CD4-positive, alpha-beta T cell treated with Interleukin-10 for 1 hour (primary cell): ENCODE results near the gene S100A1.
A peak's percentile ranks its signal among the peaks of the same experiment; 100 is the strongest.
"Not testable (repeated sequence)": the region's sequence is repeated elsewhere in the genome, so short reads cannot be mapped to it uniquely, and the experiment has no call there.

Experiments
- DNase-seq: peaks from one replicate; pipeline ENCODE4 v3.0.0-alpha.2; 2020

S100A1 gene

GRCh38 chr1:153627715-153628626, at the start of gene S100A1:
S100A1 (plus strand) TSS chr1:153628434; CDS start chr1:153630522, 2,088 bp downstream.
- no peak for DNase-seq

- DNase-seq: no peak
These were observed 49.7 kb upstream of the S100A1 start for GRCh38 chr1:153578490-153578889.

GRCh38 chr1:153578936-153579335, 49.3 kb upstream of the S100A1 start:
- DNase-seq: no peak

GRCh38 chr1:153582836-153583235, 45.4 kb upstream of the S100A1 start:
- not testable (repeated sequence) for DNase-seq

GRCh38 chr1:153583514-153583913, 44.7 kb upstream of the S100A1 start:
- DNase-seq: not testable (repeated sequence)

- no peak for DNase-seq
These were observed 44.3 kb upstream of the S100A1 start for GRCh38 chr1:153583976-153584375.

- no peak for DNase-seq
These were observed 43.2 kb upstream of the S100A1 start for GRCh38 chr1:153585006-153585405.

GRCh38 chr1:153586347-153586746, 41.9 kb upstream of the S100A1 start:
- no peak for DNase-seq

- DNase-seq: no peak
These were observed 40.9 kb upstream of the S100A1 start for GRCh38 chr1:153587314-153587713.

GRCh38 chr1:153588033-153588432, 40.2 kb upstream of the S100A1 start:
- not testable (repeated sequence) for DNase-seq

- no peak for DNase-seq
These were observed 39.8 kb upstream of the S100A1 start for GRCh38 chr1:153588482-153588881.

GRCh38 chr1:153592748-153593147, 35.5 kb upstream of the S100A1 start:
- no peak for DNase-seq

- DNase-seq: no peak
These were observed 31.0 kb upstream of the S100A1 start for GRCh38 chr1:153597206-153597605.

GRCh38 chr1:153598309-153599172, 29.7 kb upstream of the S100A1 start:
- peak; percentile 12 for DNase-seq

GRCh38 chr1:153599847-153600246, 28.4 kb upstream of the S100A1 start:
- DNase-seq: no peak

GRCh38 chr1:153602749-153603148, 25.5 kb upstream of the S100A1 start:
- DNase-seq: no peak

- DNase-seq: no peak
These were observed 22.0 kb upstream of the S100A1 start for GRCh38 chr1:153606194-153606593.

- DNase-seq: no peak
These were observed 20.9 kb upstream of the S100A1 start for GRCh38 chr1:153607381-153607780.

GRCh38 chr1:153608089-153608682, 20.0 kb upstream of the S100A1 start:
- no peak for DNase-seq

- DNase-seq: no peak
These were observed 19.3 kb upstream of the S100A1 start for GRCh38 chr1:153608742-153609584.

GRCh38 chr1:153609585-153609907, 18.7 kb upstream of the S100A1 start:
- no peak for DNase-seq

- DNase-seq: no peak
These were observed 17.9 kb upstream of the S100A1 start for GRCh38 chr1:153610334-153610733.
